Common myeloid progenitor, CD34-positive (primary cell): ENCODE measurements around the gene ANKRD28.

Experiments used
- CTCF ChIA-PET: fragments of 350-600 bp; sonication (Branson Sonifier 250); formaldehyde crosslinking; loops from one replicate; lab custom pipeline; 2021; ENCODE audit warnings: antibody characterized with exemption; lab: Charles Lee
- POLR2A ChIA-PET: fragments of 350-600 bp; sonication (Branson Sonifier 250); formaldehyde crosslinking; loops from one replicate; lab custom pipeline; 2021; ENCODE audit warnings: antibody characterized with exemption; lab: Charles Lee
- DNase-seq, 3 donors: peaks; one replicate each; pipeline versions ENCODE4 v3.0.0 to v3.0.0-alpha.2; 2013
- H3K27ac ChIP-seq, 2 experiments: 1 replicate in 1 of 2; 2 replicates in 1 of 2; pipeline ENCODE4 v1.7.0; 2013; ENCODE audit warnings: inconsistent platforms in 2 of 2, low read length in 2 of 2, mild to moderate bottlenecking in 2 of 2, low read depth in 1 of 2, moderate library complexity in 1 of 2; ENCODE audit not compliant: severe bottlenecking in 2 of 2, insufficient read depth in 1 of 2, poor library complexity in 1 of 2
- H3K27me3 ChIP-seq, 5 experiments: replicated peaks in 2 of 5; 1 replicate in 3 of 5; 2 replicates in 2 of 5; pipeline versions ENCODE4 v1.6.1 to v1.7.0; 2013; ENCODE audit warnings: low read length in 4 of 5, mild to moderate bottlenecking in 2 of 5, moderate library complexity in 2 of 5, inconsistent platforms in 1 of 5; ENCODE audit not compliant: insufficient read depth in 5 of 5, control insufficient read depth in 4 of 5
- H3K36me3 ChIP-seq, 4 experiments: 1 replicate in 2 of 4; 2 replicates in 2 of 4; pipeline versions ENCODE4 v1.6.1 to v1.7.0; 2013; ENCODE audit warnings: low read length in 3 of 4, control low read depth in 1 of 4, mild to moderate bottlenecking in 1 of 4; ENCODE audit not compliant: control insufficient read depth in 4 of 4, insufficient read depth in 4 of 4
- H3K4me1 ChIP-seq, 4 experiments: 1 replicate in 3 of 4; 2 replicates in 1 of 4; pipeline versions ENCODE4 v1.6.1 to v1.7.1; 2013; ENCODE audit warnings: low read length in 3 of 4, mild to moderate bottlenecking in 3 of 4, control low read depth in 1 of 4, inconsistent platforms in 1 of 4, moderate library complexity in 1 of 4; ENCODE audit not compliant: control insufficient read depth in 4 of 4, insufficient read depth in 4 of 4; ENCODE audit errors: control extremely low read depth in 1 of 4
- H3K4me3 ChIP-seq, 7 experiments: 1 replicate in 4 of 7; 2 replicates in 3 of 7; pipeline versions ENCODE4 v1.5.1 to v1.7.0; 2013; ENCODE audit warnings: mild to moderate bottlenecking in 7 of 7, low read length in 6 of 7, moderate library complexity in 6 of 7, inconsistent platforms in 2 of 7, low read depth in 2 of 7, control low read depth in 1 of 7; ENCODE audit not compliant: insufficient read depth in 4 of 7, control insufficient read depth in 1 of 7; ENCODE audit errors: extremely low read depth in 1 of 7
- H3K9me3 ChIP-seq, 5 experiments: 1 replicate in 4 of 5; 2 replicates in 1 of 5; pipeline versions ENCODE4 v1.6.1 to v1.7.1; 2013; ENCODE audit warnings: low read length in 4 of 5, mild to moderate bottlenecking in 2 of 5, inconsistent platforms in 1 of 5, low read depth in 1 of 5, moderate library complexity in 1 of 5; ENCODE audit not compliant: control insufficient read depth in 4 of 5, insufficient read depth in 2 of 5; ENCODE audit errors: control extremely low read depth in 1 of 5
- WGBS: methylation state at CpG from one replicate; pipeline ENCODE4 v1.1.5; 2013; ENCODE audit not compliant: insufficient coverage; 5-methylcytosine and 5-hydroxymethylcytosine counted together

Gene ANKRD28

DNA sequence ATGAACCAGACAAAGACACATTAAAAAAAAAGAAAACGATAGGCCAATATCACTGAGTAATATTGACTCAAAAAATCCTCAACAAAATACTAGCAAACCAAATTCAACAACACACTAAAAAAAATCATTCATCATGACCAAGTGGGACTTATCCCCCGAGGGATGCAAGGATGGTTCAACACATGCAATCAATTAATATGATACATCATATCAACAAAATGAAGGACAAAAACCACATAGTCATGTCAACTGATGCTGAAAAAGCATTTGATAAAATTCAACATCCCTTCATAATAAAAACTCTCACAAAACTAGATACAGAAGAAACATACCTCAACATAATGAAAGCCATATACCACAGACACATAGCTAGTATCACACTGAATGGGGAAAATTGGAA lies 41.8 kb upstream of the ANKRD28 start:
- DNase-seq, result peak in 1 of 3 donors; percentile 10
- ChIA-PET CTCF (interaction anchor here (1.5 kb wide), 1 partner anchor 9 kb away, joined by 3 read pairs; no protein-coding TSS in a partner anchor), POLR2A (no interaction called here)
- no peak overlapping the region for H3K4me3 ChIP-seq
- peaks cover 0 to 2% (median under 1%) of the 10 kb centered on the region in 4 experiments for H3K36me3 ChIP-seq
- WGBS, result 90% methylated on average over 1 of the region's 2 CpGs
- no peak overlapping the region for H3K27ac ChIP-seq
- H3K27me3 ChIP-seq, result no peaks in the 10 kb centered on the region
- peaks cover 3 to 28% (median 7%) of the 10 kb centered on the region in 5 experiments for H3K9me3 ChIP-seq
- no peaks in the 10 kb centered on the region for H3K4me1 ChIP-seq

DNA sequence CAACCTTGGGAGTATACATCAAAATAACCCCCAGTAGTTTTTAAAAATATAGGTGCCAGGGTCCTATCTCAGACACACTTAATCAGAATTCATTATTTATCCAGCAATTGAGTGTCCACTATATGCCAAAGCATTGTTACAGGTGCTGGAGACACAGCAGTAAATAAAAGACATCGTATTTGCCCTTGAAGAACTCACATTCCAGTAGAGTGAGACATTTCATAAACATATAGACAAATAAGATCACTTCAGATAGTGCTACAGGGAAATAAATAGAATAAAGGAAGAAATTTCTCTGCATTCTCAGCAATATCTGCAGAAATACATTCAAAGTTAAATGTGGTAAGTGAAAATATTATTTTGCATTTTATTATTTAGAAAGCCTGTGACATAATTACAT lies 34.1 kb upstream of the ANKRD28 start:
- ChIA-PET POLR2A (no interaction called here), CTCF (no interaction called here)
- H3K9me3 ChIP-seq, result no peaks in the 10 kb centered on the region
- no peak overlapping the region for H3K27ac ChIP-seq
- WGBS, result no CpG with 5 or more reads among the region's 1 CpG
- no peak overlapping the region for H3K4me3 ChIP-seq
- H3K4me1 ChIP-seq, result no peaks in the 10 kb centered on the region
- no peaks in the 10 kb centered on the region for H3K36me3 ChIP-seq
- H3K27me3 ChIP-seq, result no peaks in the 10 kb centered on the region
- DNase-seq, result no peak

DNA sequence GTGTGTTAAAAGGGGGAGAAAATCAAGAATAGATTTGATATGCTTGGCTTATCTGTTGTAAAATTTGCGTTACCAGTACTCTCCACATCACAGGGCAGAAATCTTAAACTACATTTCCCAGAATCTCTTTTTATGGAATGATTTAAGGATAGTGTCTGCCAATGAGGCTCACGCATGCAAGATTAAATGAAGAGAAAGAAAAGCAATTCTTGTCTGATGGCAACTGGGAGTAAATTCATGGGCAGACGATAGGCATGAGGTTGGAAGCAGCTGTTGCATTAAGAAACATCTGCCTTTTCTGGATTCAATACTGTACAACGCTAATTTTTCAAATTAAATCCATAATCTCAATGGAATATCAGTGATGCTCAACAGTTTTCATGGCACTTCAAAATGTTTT lies 27.2 kb upstream of the ANKRD28 start:
- Histone ChIP-seq H3K27me3 (no peaks in the 10 kb centered on the region), H3K9me3 (no peaks in the 10 kb centered on the region), H3K4me3 (no peak overlapping the region), H3K36me3 (peaks cover 0 to 2% (median 0%) of the 10 kb centered on the region in 4 experiments), H3K4me1 (peaks cover 0 to 2% (median 0%) of the 10 kb centered on the region in 4 experiments), H3K27ac (no peak overlapping the region)
- POLR2A ChIA-PET, result no interaction called here
- DNase-seq, result no peak
- CTCF ChIA-PET, result no interaction called here
- WGBS, result 100% methylated on average over 2 of the region's 4 CpGs

DNA sequence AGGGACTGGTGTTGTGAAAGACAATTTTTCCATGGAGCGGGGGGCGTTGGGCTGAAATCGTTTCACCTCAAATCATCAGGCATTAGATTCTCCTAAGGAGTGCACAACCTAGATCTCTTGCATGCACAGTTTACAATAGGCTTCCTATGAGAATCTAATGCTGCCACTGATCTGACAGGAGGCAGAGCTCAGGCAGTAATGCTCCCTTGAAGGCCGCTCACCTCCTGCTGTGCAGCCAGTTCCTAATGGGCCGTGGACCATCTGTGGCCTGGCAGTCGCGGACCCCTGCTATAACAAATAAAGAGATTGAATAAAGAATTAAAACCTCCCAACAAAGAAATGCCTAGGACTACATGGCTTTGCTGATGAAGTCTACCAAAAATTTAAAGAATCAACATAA lies 25.3 kb upstream of the ANKRD28 start:
- peaks cover 0 to 2% (median 0%) of the 10 kb centered on the region in 4 experiments for H3K4me1 ChIP-seq
- ChIA-PET POLR2A (no interaction called here), CTCF (interaction anchor here (1.3 kb wide), 1 partner anchor 9 kb away, joined by 3 read pairs; no protein-coding TSS in a partner anchor)
- WGBS, result 92% methylated on average over 4 of the region's 7 CpGs
- no peaks in the 10 kb centered on the region for H3K27me3 ChIP-seq
- H3K27ac ChIP-seq, result no peak overlapping the region
- DNase-seq, result no peak
- no peak overlapping the region for H3K4me3 ChIP-seq
- H3K9me3 ChIP-seq, result no peaks in the 10 kb centered on the region
- peaks cover 0 to 2% (median 0%) of the 10 kb centered on the region in 4 experiments for H3K36me3 ChIP-seq

DNA sequence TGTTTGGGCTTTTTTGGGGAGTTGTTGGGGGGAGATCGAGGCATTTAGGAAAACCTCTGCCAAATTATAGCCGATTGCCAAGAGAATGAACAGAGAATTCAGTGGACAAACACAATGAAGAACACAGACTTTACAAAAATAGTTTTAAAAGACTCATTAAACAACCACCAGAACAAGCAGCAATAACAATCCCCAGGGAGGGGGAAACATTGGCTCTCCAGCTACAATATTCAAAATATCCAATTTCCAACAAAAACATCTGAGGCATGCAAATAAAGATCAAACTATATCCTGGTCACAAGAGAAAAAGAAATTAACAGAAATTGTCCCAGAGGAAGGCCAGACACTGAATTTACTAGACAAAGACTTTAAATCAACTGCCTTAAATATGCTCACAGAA lies 24.5 kb upstream of the ANKRD28 start:
- ChIA-PET CTCF (interaction anchor here (1.0 to 1.4 kb wide), 3 partner anchors 10 to 419 kb away, joined by 3 read pairs; no protein-coding TSS in a partner anchor), POLR2A (no interaction called here)
- peaks cover 0 to 4% (median 0%) of the 10 kb centered on the region in 4 experiments for H3K4me1 ChIP-seq
- H3K27ac ChIP-seq, result no peak overlapping the region
- WGBS, result no CpG with 5 or more reads among the region's 2 CpGs
- no peak overlapping the region for H3K4me3 ChIP-seq
- DNase-seq, result no peak
- H3K9me3 ChIP-seq, result no peaks in the 10 kb centered on the region
- H3K36me3 ChIP-seq, result peaks cover 0 to 2% (median 0%) of the 10 kb centered on the region in 4 experiments
- no peaks in the 10 kb centered on the region for H3K27me3 ChIP-seq

DNA sequence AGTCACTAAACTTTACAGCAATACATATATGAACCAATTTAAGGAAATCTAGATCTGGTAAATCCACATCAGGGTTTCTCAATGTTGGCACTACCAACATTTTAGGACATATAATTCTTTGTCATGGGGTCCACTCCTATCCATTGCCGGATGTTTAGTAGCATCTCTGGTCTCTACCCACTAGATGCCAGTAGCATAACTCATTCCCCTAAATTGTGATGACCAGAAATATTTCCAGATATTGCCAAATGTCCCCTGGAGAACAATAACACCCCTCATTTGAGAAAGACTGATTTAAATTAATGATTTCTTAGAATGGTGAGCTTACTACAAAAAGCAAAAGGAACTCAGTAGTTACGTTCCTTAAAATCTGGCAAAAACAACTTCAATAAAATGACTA lies 23.1 kb upstream of the ANKRD28 start:
- WGBS, result 100% methylated on average over 1 of the region's 2 CpGs
- CTCF ChIA-PET, result no interaction called here

DNA sequence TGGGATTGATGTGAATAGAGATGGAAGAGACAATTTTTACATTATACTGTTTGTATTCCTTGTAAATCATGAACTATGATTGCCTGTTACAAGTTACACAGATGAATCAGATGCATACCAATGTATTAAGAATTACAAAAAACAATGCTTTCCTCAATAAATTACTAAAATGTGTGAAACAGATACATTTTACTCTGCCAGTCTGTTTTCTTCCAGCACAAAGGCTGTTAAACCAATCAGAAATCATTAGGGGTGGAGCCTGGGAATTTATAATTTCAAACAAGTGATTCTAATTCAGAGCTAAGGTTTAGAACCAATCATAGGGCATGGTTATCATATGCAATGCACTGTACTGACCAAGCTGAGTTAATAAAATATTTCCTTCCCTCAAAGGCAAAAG lies 21.8 kb upstream of the ANKRD28 start:
- H3K27me3 ChIP-seq, result no peaks in the 10 kb centered on the region
- peaks cover 0 to 8% (median 5%) of the 10 kb centered on the region in 4 experiments for H3K4me1 ChIP-seq
- DNase-seq, result no peak
- ChIA-PET POLR2A (no interaction called here), CTCF (interaction anchor here (0.5 to 1.2 kb wide), 2 partner anchors 415 to 428 kb away, joined by 3 to 5 read pairs; no protein-coding TSS in a partner anchor)
- no peak overlapping the region for H3K27ac ChIP-seq
- no peak overlapping the region for H3K4me3 ChIP-seq
- H3K36me3 ChIP-seq, result no peaks in the 10 kb centered on the region
- no peaks in the 10 kb centered on the region for H3K9me3 ChIP-seq

More for the DNA sequence above, 23.1 kb upstream of the ANKRD28 start:
- Histone ChIP-seq H3K4me3 (no peak overlapping the region), H3K27me3 (no peaks in the 10 kb centered on the region), H3K4me1 (peaks cover 0 to 8% (median 3%) of the 10 kb centered on the region in 4 experiments), H3K9me3 (no peaks in the 10 kb centered on the region), H3K27ac (no peak overlapping the region), H3K36me3 (peaks cover 0 to 2% (median 0%) of the 10 kb centered on the region in 4 experiments)
- POLR2A ChIA-PET, result no interaction called here
- DNase-seq, result no peak
